DOHH2 (cell line): ENCODE data around the gene PDE11A.

ENCODE experiments used
- EZH2phosphoT487 ChIP-seq: fragments of 200-600 bp; sonication (generic); IDR thresholded peaks from 2 replicates; pipeline ENCODE4 v1.6.1; 2017; ENCODE audit warnings: borderline replicate concordance, mild to moderate bottlenecking, antibody characterized with exemption, low read length, moderate library complexity, mixed read lengths
- TF ChIP-seq, protein P1 (sequence below): fragments of 200-600 bp; sonication (generic); IDR thresholded peaks from one replicate; pipeline ENCODE4 v1.5.1; 2014; ENCODE audit warnings: antibody characterized with exemption, mild to moderate bottlenecking, low read depth, low read length; ENCODE audit not compliant: poor library complexity, severe bottlenecking

DNA sequence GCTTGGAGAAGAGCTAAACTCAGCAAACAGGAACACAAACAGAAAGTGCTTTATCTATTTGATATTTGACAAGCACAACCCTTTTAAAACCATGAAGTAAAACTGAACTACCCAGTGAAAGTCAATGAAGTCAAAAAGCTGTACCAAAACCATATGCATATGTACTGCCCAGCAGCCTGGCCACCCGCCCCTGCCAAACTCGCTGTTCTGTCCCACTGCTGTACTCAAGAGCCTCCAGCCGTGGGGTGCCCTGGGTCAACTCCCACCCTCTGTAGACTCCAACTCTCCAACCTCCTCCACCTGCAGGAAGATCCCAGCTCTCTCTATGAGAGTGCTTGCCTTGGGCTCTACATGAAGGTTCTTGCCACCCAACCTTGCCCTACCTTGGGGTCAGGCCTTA, 411.8 kb downstream of the PDE11A start:
- TF ChIP-seq, protein P1, sequence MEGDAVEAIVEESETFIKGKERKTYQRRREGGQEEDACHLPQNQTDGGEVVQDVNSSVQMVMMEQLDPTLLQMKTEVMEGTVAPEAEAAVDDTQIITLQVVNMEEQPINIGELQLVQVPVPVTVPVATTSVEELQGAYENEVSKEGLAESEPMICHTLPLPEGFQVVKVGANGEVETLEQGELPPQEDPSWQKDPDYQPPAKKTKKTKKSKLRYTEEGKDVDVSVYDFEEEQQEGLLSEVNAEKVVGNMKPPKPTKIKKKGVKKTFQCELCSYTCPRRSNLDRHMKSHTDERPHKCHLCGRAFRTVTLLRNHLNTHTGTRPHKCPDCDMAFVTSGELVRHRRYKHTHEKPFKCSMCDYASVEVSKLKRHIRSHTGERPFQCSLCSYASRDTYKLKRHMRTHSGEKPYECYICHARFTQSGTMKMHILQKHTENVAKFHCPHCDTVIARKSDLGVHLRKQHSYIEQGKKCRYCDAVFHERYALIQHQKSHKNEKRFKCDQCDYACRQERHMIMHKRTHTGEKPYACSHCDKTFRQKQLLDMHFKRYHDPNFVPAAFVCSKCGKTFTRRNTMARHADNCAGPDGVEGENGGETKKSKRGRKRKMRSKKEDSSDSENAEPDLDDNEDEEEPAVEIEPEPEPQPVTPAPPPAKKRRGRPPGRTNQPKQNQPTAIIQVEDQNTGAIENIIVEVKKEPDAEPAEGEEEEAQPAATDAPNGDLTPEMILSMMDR, result no peak
- TF ChIP-seq EZH2phosphoT487, result no peak
